GM21526 (cell line): ENCODE results near the gene KRTAP10-10.
"Not testable (repeated sequence)": the region's sequence is repeated elsewhere in the genome, so short reads cannot be mapped to it uniquely, and the experiment has no call there.

ENCODE experiments used
- ATAC-seq: cut with Tn5 transposase; IDR thresholded peaks from one replicate; pipeline ENCODE4 v1.9.1; 2021; ENCODE audit warnings: moderate library complexity; ENCODE audit not compliant: unreplicated experiment, low FRiP score

Gene KRTAP10-10

GRCh38 chr21:44637018-44637850 lies at the start of gene KRTAP10-10:
Gene KRTAP10-10 (plus strand): TSS chr21:44637356. CDS start chr21:44637418, 62 bp downstream.
- ATAC-seq: no peak

GRCh38 chr21:44589094-44589493 lies 48.1 kb upstream of the KRTAP10-10 start:
- no peak for ATAC-seq

- ATAC-seq: no peak
Measured at GRCh38 chr21:44589586-44590305, 47.4 kb upstream of the KRTAP10-10 start.

GRCh38 chr21:44590311-44590721 lies 46.8 kb upstream of the KRTAP10-10 start:
- no peak for ATAC-seq

- ATAC-seq: not testable (repeated sequence)
Measured at GRCh38 chr21:44590897-44591800, 46.0 kb upstream of the KRTAP10-10 start.

- not testable (repeated sequence) for ATAC-seq
Measured at GRCh38 chr21:44591801-44592130, 45.4 kb upstream of the KRTAP10-10 start.

- no peak for ATAC-seq
Measured at GRCh38 chr21:44592446-44593311, 44.5 kb upstream of the KRTAP10-10 start, which contains the start of gene KRTAP10-6. Gene KRTAP10-6 (minus strand): TSS chr21:44592505. CDS start chr21:44592484, 21 bp downstream.

GRCh38 chr21:44593598-44594405 lies 43.4 kb upstream of the KRTAP10-10 start:
- no peak for ATAC-seq

GRCh38 chr21:44594406-44594916 lies 42.7 kb upstream of the KRTAP10-10 start:
- no peak for ATAC-seq

GRCh38 chr21:44595524-44595923 lies 41.6 kb upstream of the KRTAP10-10 start:
- ATAC-seq: no peak

GRCh38 chr21:44596068-44596725 lies 41.0 kb upstream of the KRTAP10-10 start:
- ATAC-seq: no peak

GRCh38 chr21:44598061-44598460 lies 39.1 kb upstream of the KRTAP10-10 start:
- ATAC-seq: no peak

GRCh38 chr21:44599264-44600029 lies 37.7 kb upstream of the KRTAP10-10 start:
- ATAC-seq: no peak

- not testable (repeated sequence) for ATAC-seq
Measured at GRCh38 chr21:44600118-44600978, 36.8 kb upstream of the KRTAP10-10 start, which contains the start of gene KRTAP10-7. Gene KRTAP10-7 (plus strand): TSS chr21:44600597. CDS start chr21:44600622, 25 bp downstream.

- not testable (repeated sequence) for ATAC-seq
Measured at GRCh38 chr21:44601091-44601490, 36.1 kb upstream of the KRTAP10-10 start.
